Effector memory CD4-positive, alpha-beta T cell (primary cell): ENCODE results near the gene WDR7.

Source experiments
- DNase-seq, 3 donors: peaks; one replicate each; pipeline ENCODE4 v3.0.0-alpha.2; 2020
- H3K27ac ChIP-seq: 2 replicates; pipeline ENCODE4 v1.7.0; 2013; ENCODE audit warnings: mild to moderate bottlenecking, low read length, moderate library complexity; ENCODE audit not compliant: insufficient read depth, poor library complexity, severe bottlenecking
- H3K27me3 ChIP-seq: replicated peaks from 2 replicates; pipeline ENCODE4 v1.7.0; 2013; ENCODE audit warnings: mild to moderate bottlenecking, low read length; ENCODE audit not compliant: insufficient read depth, control insufficient read depth, poor library complexity, severe bottlenecking
- H3K36me3 ChIP-seq: 2 replicates; pipeline ENCODE4 v1.7.0; 2013; ENCODE audit warnings: mild to moderate bottlenecking, low read length, moderate library complexity; ENCODE audit not compliant: control insufficient read depth, insufficient read depth
- H3K4me1 ChIP-seq: 2 replicates; pipeline ENCODE4 v1.7.0; 2013; ENCODE audit warnings: low read length, mild to moderate bottlenecking; ENCODE audit not compliant: control insufficient read depth, insufficient read depth, poor library complexity, severe bottlenecking
- H3K4me3 ChIP-seq: 2 replicates; pipeline ENCODE4 v1.7.0; 2013; ENCODE audit warnings: low read length, low read depth, mild to moderate bottlenecking; ENCODE audit not compliant: insufficient read depth, poor library complexity, severe bottlenecking
- H3K9me3 ChIP-seq: 2 replicates; pipeline ENCODE4 v1.7.0; 2013; ENCODE audit warnings: mild to moderate bottlenecking, low read length, moderate library complexity; ENCODE audit not compliant: control insufficient read depth

WDR7 gene

GRCh38 chr18:56823986-56824565 is 172.9 kb downstream of the WDR7 start:
- no peak for DNase-seq
- H3K27me3 ChIP-seq = no peaks in the 10 kb centered on the region

GRCh38 chr18:56825321-56825720 is 174.2 kb downstream of the WDR7 start:
- Histone ChIP-seq H3K4me1 (no peaks in the 10 kb centered on the region), H3K27me3 (no peaks in the 10 kb centered on the region), H3K36me3 (no peaks in the 10 kb centered on the region), H3K27ac (no peak overlapping the region), H3K9me3 (no peaks in the 10 kb centered on the region), H3K4me3 (no peak overlapping the region)
- no peak for DNase-seq

More at GRCh38 chr18:56823986-56824565, 172.9 kb downstream of the WDR7 start:
- Histone ChIP-seq H3K4me3 (no peak overlapping the region), H3K4me1 (no peaks in the 10 kb centered on the region), H3K36me3 (peaks cover 4% of the 10 kb centered on the region), H3K27ac (no peak overlapping the region), H3K9me3 (no peaks in the 10 kb centered on the region)

GRCh38 chr18:56825878-56826277 is 174.7 kb downstream of the WDR7 start:
- no peak for DNase-seq
- H3K4me3 ChIP-seq = no peak overlapping the region
- no peaks in the 10 kb centered on the region for H3K36me3 ChIP-seq
- H3K4me1 ChIP-seq = no peaks in the 10 kb centered on the region
- no peak overlapping the region for H3K27ac ChIP-seq
- H3K27me3 ChIP-seq = no peaks in the 10 kb centered on the region
- no peaks in the 10 kb centered on the region for H3K9me3 ChIP-seq

- H3K4me3 ChIP-seq = no peak overlapping the region
- peaks cover 3% of the 10 kb centered on the region for H3K36me3 ChIP-seq
- H3K27ac ChIP-seq = no peak overlapping the region
- H3K27me3 ChIP-seq = no peaks in the 10 kb centered on the region
- no peaks in the 10 kb centered on the region for H3K9me3 ChIP-seq
- DNase-seq = no peak
- H3K4me1 ChIP-seq = no peaks in the 10 kb centered on the region
Measured at GRCh38 chr18:56831988-56832387, 180.8 kb downstream of the WDR7 start.

- DNase-seq = no peak
- H3K27me3 ChIP-seq = no peaks in the 10 kb centered on the region
- H3K4me3 ChIP-seq = no peak overlapping the region
- H3K9me3 ChIP-seq = no peaks in the 10 kb centered on the region
- H3K27ac ChIP-seq = no peak overlapping the region
- H3K4me1 ChIP-seq = no peaks in the 10 kb centered on the region
- H3K36me3 ChIP-seq = peaks cover 3% of the 10 kb centered on the region
Measured at GRCh38 chr18:56835331-56835730, 184.2 kb downstream of the WDR7 start.

GRCh38 chr18:56836173-56836572 is 185.0 kb downstream of the WDR7 start:
- DNase-seq = no peak
- Histone ChIP-seq H3K4me3 (no peak overlapping the region), H3K36me3 (peaks cover 3% of the 10 kb centered on the region), H3K27ac (no peak overlapping the region), H3K4me1 (no peaks in the 10 kb centered on the region), H3K27me3 (no peaks in the 10 kb centered on the region), H3K9me3 (no peaks in the 10 kb centered on the region)

- no peaks in the 10 kb centered on the region for H3K36me3 ChIP-seq
Measured at GRCh38 chr18:56841836-56842235, 190.7 kb downstream of the WDR7 start.

GRCh38 chr18:56843241-56843640 is 192.1 kb downstream of the WDR7 start:
- no peaks in the 10 kb centered on the region for H3K4me1 ChIP-seq
- no peaks in the 10 kb centered on the region for H3K9me3 ChIP-seq
- no peak overlapping the region for H3K4me3 ChIP-seq
- no peak for DNase-seq
- no peak overlapping the region for H3K27ac ChIP-seq
- H3K27me3 ChIP-seq = no peaks in the 10 kb centered on the region
- H3K36me3 ChIP-seq = no peaks in the 10 kb centered on the region

More at GRCh38 chr18:56841836-56842235, 190.7 kb downstream of the WDR7 start:
- no peak overlapping the region for H3K4me3 ChIP-seq
- H3K27me3 ChIP-seq = no peaks in the 10 kb centered on the region
- no peak overlapping the region for H3K27ac ChIP-seq
- DNase-seq = no peak
- H3K4me1 ChIP-seq = no peaks in the 10 kb centered on the region
- H3K9me3 ChIP-seq = no peaks in the 10 kb centered on the region

GRCh38 chr18:56844556-56844955 is 193.4 kb downstream of the WDR7 start:
- Histone ChIP-seq H3K27me3 (no peaks in the 10 kb centered on the region), H3K27ac (no peak overlapping the region), H3K4me3 (no peak overlapping the region), H3K36me3 (no peaks in the 10 kb centered on the region), H3K9me3 (no peaks in the 10 kb centered on the region), H3K4me1 (no peaks in the 10 kb centered on the region)
- DNase-seq = no peak

- no peak overlapping the region for H3K4me3 ChIP-seq
- no peaks in the 10 kb centered on the region for H3K27me3 ChIP-seq
- no peaks in the 10 kb centered on the region for H3K9me3 ChIP-seq
- H3K4me1 ChIP-seq = no peaks in the 10 kb centered on the region
- no peak for DNase-seq
- no peaks in the 10 kb centered on the region for H3K36me3 ChIP-seq
- H3K27ac ChIP-seq = no peak overlapping the region
Measured at GRCh38 chr18:56851774-56852173, 200.6 kb downstream of the WDR7 start.
